Fibroblast of upper back skin (primary cell): ENCODE results near the gene WFDC10A.
"Not testable (repeated sequence)": the region's sequence is repeated elsewhere in the genome, so short reads cannot be mapped to it uniquely, and the experiment has no call there.

Experiments used
- DNase-seq: peaks from one replicate; pipeline ENCODE4 v3.0.0-alpha.2; 2013

Gene WFDC10A

DNA sequence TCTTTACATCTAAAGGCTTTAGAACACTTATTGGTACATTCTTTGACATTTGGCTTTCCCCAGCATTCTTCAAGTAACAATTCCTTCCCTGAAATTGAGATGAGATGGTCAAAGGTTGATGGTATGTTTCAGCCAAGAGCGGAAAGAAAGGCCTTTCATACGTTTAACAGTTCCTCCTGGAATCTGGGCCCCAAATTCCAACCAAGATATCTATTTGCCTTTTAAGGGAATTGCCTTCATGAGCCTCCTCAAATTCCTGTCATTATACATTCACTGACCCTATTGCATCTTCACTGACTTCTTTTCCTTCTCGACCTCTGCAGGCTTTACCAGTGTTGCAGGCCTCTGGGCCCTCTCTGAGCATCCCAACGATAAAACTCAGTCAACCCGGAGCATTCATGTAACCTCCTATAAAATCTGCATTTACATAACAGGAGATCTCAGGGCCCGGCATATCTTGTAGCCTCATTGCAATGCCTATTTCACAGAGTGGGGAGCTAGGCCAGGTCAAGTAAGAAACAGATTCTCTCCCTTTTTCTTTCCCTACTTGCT is 19.8 kb downstream of the WFDC10A start:
- no peak for DNase-seq

DNA sequence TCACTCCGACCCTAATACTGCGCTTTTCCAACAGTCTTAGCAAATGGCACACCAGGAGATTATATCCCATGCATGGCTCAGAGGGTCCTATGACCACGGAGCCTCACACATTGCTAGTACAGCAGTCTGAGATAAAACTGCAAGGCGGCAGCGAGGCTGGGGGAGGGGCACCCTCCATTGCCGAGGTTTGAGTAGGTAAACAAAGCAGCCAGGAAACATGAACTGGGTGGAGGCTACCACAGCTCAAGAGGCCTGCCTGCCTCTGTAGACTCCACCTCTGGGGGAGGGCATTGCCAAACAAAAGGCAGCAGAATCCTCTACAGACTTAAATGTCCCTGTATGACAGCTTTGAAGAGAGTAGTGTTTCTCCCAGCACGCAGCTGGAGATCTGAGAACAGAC is 22.2 kb downstream of the WFDC10A start:
- not testable (repeated sequence) for DNase-seq

DNA sequence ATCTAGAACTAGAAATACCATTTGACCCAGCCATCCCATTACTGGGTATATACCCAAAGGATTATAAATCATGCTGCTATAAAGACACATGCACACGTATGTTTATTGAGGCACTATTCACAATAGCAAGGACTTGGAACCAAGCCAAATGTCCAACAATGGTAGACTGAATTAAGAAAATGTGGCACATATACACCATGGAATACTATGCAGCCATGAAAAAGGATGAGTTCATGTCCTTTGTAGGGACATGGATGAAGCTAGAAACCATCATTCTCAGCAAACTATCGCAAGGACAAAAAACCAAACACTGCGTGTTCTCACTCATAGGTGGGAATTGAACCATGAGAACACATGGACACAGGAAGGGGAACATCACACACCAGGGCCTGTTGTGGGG is 27.5 kb downstream of the WFDC10A start:
- DNase-seq, result not testable (repeated sequence)

DNA sequence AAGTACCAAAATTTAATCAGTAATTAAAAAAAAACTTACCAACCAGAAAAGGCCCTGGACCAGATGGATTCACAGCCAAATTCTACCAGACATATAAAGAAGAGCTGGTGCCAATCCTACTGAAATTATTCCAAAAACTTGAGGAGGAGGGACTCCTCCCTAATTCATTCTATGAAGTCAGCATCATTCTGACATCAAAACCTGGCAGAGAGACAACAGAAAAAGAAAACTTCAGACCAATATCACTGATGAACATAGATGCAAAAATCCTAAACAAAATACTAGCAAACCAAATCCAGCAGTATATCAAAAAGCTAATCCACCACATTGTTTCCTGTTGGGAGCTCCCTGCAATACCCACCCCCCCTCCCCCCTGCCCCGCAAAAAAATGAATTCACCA is 40.6 kb downstream of the WFDC10A start, which contains the start of gene WFDC11:
Gene WFDC11, minus strand, starts transcription at position 101 of the 400 bp plus-strand sequence. CDS start 19,639 bp downstream, outside the sequence.
- DNase-seq, result no peak

- DNase-seq, result no peak
These were observed 43.2 kb downstream of the WFDC10A start for GRCh38 chr20:45672765-45673164.

- no peak for DNase-seq
These were observed 50.1 kb downstream of the WFDC10A start for GRCh38 chr20:45679650-45680049.
